ENCODE data around the gene IL17B. TPM values are rescaled to one million over a fixed set of nuclear protein-coding genes. Genes with fewer than 3 reads are reported as not detected.

IL17B gene
- total and polyA plus RNA-seq, 2 of the 8 experiments (the other 6 are each of a cell fraction or from before 2014, with no cell fraction given), result 0.18 TPM; not detected in 1

DNA sequence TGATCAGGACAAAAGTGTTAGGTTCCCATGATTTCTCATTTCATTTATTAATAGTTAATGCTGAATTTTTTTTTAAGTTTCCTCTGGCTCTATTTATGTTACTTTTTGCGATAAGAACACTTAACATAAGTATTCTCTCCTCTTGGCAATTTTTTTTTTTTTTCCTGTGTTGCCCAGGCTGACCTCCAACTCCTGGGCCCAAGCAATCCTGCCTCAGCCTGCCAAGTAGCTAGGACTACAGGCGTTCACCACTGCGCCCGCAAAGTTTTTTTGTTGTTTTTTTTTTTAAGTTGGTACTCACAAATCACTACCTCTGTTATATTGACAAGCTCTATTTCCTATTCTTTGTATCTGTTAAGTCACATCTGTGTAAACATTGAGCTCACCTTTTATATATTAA is 26.9 kb downstream of the IL17B start:
- Histone ChIP-seq H3K4me2 (ENCODE audit: insufficient read depth in 1 of 2, low read depth in 2 of 2, low read length in 2 of 2) (no peak overlapping the region), H3K27ac (ENCODE audit: low read depth, low read length) (no peak overlapping the region), H4K91ac (replicated peaks; ENCODE audit: insufficient read length, low read length) (no peak overlapping the region), H3K4ac (replicated peaks; ENCODE audit: insufficient read length, low read depth, low read length) (no peak overlapping the region), H3K4me3 (ENCODE audit: extremely low read depth in 1 of 4, insufficient read depth in 2 of 4, low read depth in 3 of 4, low read length in 4 of 4) (no peak overlapping the region), H2BK120ac (replicated peaks; ENCODE audit: low read depth, low read length) (no peak overlapping the region), H3K9me3 (ENCODE audit: insufficient read depth in 2 of 2, low read depth in 1 of 2, low read length in 1 of 2) (no peaks in the 10 kb centered on the region), H2AFZ (ENCODE audit: low read length) (no peak overlapping the region), H2AK5ac (ENCODE audit: low read depth, low read length) (no peak overlapping the region), H3K56ac (replicated peaks; ENCODE audit: insufficient read length, low read depth, low read length) (no peak overlapping the region), H3K27me3 (replicated peaks in 1 of 4; ENCODE audit: control insufficient read depth in 3 of 4, extremely low read depth in 1 of 4, insufficient read depth in 3 of 4, low read length in 3 of 4) (no peaks in the 10 kb centered on the region; a peak in 1 of 7 replicates), H3K23me2 (ENCODE audit: low read depth, low read length) (no peaks in the 10 kb centered on the region), H4K20me1 (replicated peaks in 1 of 2; ENCODE audit: control insufficient read depth in 1 of 2, insufficient read depth in 2 of 2, low read length in 2 of 2) (peaks cover 3 to 9% of the 10 kb centered on the region in 2 experiments), H4K5ac (ENCODE audit: insufficient read length, low read depth, low read length) (no peak overlapping the region), H3K36me3 (ENCODE audit: control insufficient read depth in 2 of 4, insufficient read depth in 4 of 4, low read length in 3 of 4) (peaks cover 28 to 82% (median 51%) of the 10 kb centered on the region in 4 experiments), H3K18ac (ENCODE audit: extremely low read depth, low read length) (no peak overlapping the region), H2BK20ac (ENCODE audit: low read length) (no peak overlapping the region), H3K9ac (replicated peaks in 1 of 4; ENCODE audit: extremely low read depth in 1 of 4, low read depth in 3 of 4, low read length in 3 of 4) (no peak overlapping the region), H3K14ac (ENCODE audit: insufficient read length) (no peak overlapping the region), H4K8ac (ENCODE audit: extremely low read depth, insufficient read depth, low read length) (no peak overlapping the region), H3K79me1 (ENCODE audit: low read depth, low read length) (no peaks in the 10 kb centered on the region; the same call in 1 of the 2 replicates), H3K79me2 (ENCODE audit: control insufficient read depth in 1 of 2, insufficient read depth in 2 of 2, low read length in 2 of 2) (peaks cover 0 to 18% of the 10 kb centered on the region in 2 experiments; a peak in 2 of 4 replicates), H2BK12ac (ENCODE audit: low read depth, low read length) (no peak overlapping the region), H2BK15ac (ENCODE audit: low read length) (no peak overlapping the region), H3K4me1 (replicated peaks in 1 of 4; ENCODE audit: control insufficient read depth in 3 of 4, insufficient read depth in 4 of 4, low read length in 3 of 4) (no peaks in the 10 kb centered on the region; a peak in 1 of 7 replicates), H3K23ac (ENCODE audit: insufficient read length) (no peak overlapping the region), H2BK5ac (ENCODE audit: low read depth, low read length) (no peak overlapping the region)
- FAIRE-seq (no peak), DNase-seq (ENCODE audit: low read depth in 1 of 2, low spot score in 2 of 2) (no peak)
- 94% methylated on average over 4 of the region's 4 CpGs; no CpG with 5 or more reads in 1 of the 2 experiments for WGBS, 2 experiments (ENCODE audit: extremely low coverage in 1 of 2, insufficient coverage in 1 of 2, insufficient read length in 1 of 2, insufficient replicate concordance in 2 of 2, low coverage in 1 of 2, low lambda C conversion rate in 2 of 2, missing lambda C conversion rate in 1 of 2)
- ChIA-PET CTCF (ENCODE audit: partially characterized antibody) (interaction anchor here (2.2 to 46.1 kb wide), 3 partner anchors 8 to 86 kb away, joined by 5 to 1310 read pairs (median 60); no protein-coding TSS in a partner anchor), POLR2A (ENCODE audit: partially characterized antibody) (interaction anchor here (0.6 kb wide), 1 partner anchor 58 kb away, joined by 4 read pairs; no protein-coding TSS in a partner anchor)
- no peak for TF ChIP-seq HDAC6 (IDR thresholded peaks at IDR 0.05; ENCODE audit: low read depth, low read length)
- no peak for TF ChIP-seq E2F6 (IDR thresholded peaks at IDR 0.05)
- TF ChIP-seq BCL11A (IDR thresholded peaks at IDR 0.05; ENCODE audit: low read depth in 2 of 2, low read length in 2 of 2), result no peak
- TF ChIP-seq GTF2F1 (IDR thresholded peaks at IDR 0.05; ENCODE audit: borderline replicate concordance, low read depth, low read length), result no peak
- no peak for TF ChIP-seq SP4 (IDR thresholded peaks at IDR 0.05; ENCODE audit: low read length)
- no peak for TF ChIP-seq YY1 (IDR thresholded peaks at IDR 0.05; ENCODE audit: low read depth, low read length)

Data from H1 (cell line).